Thoracic aorta (tissue), 2 donors: Measurements from ENCODE around the gene SPATA13. TPM values are rescaled to one million over a fixed set of nuclear protein-coding genes. Genes with fewer than 3 reads are reported as not detected.

Experiments
- ATAC-seq: fragments of 150-250 bp; one replicate; pipeline ENCODE4 v1.8.0; 2017; ENCODE audit warnings: low read depth; ENCODE audit not compliant: insufficient number of reproducible peaks, low FRiP score
- DNase-seq: peaks from one replicate; pipeline ENCODE4 v3.0.0-alpha.2; 2020; ENCODE audit warnings: low spot score
- H3K27ac ChIP-seq, 2 donors: fragments of 200-600 bp; sonication (generic); 1 replicate in 1 of 2; 2 replicates in 1 of 2; pipeline ENCODE4 v1.5.1; 2016; ENCODE audit warnings: mild to moderate bottlenecking in 2 of 2, moderate library complexity in 2 of 2
- H3K27me3 ChIP-seq: fragments of 200-600 bp; sonication (generic); replicated peaks from 2 replicates; pipeline ENCODE4 v1.6.0; 2016; ENCODE audit warnings: mild to moderate bottlenecking; ENCODE audit not compliant: insufficient read depth
- H3K36me3 ChIP-seq: fragments of 200-600 bp; sonication (generic); one replicate; pipeline ENCODE4 v1.5.1; 2016
- H3K4me1 ChIP-seq, 2 donors: fragments of 200-600 bp; sonication (generic); 1 replicate in 1 of 2; 2 replicates in 1 of 2; pipeline versions ENCODE4 v1.5.1 to v1.6.0; 2016; ENCODE audit warnings: low read depth in 2 of 2, mild to moderate bottlenecking in 1 of 2; ENCODE audit not compliant: control insufficient read depth in 1 of 2
- H3K4me3 ChIP-seq: fragments of 200-600 bp; sonication (generic); 2 replicates; pipeline ENCODE4 v1.5.1; 2016; ENCODE audit warnings: mild to moderate bottlenecking
- H3K9me3 ChIP-seq: fragments of 200-600 bp; sonication (generic); 2 replicates; pipeline ENCODE4 v1.5.1; 2016
- total RNA-seq, 2 donors: library from RNA; depleted of rRNA; stranded (reverse); fragments of >200 nt; gene quantifications; one replicate each; pipeline versions ENCODE4 v1.1.0 to v1.2.3, GENCODE V29; 2016
- TF ChIP-seq, protein P1 (sequence below): fragments of 200-600 bp; sonication (generic); IDR thresholded peaks from one replicate; pipeline ENCODE4 v1.5.1; 2019; ENCODE audit warnings: antibody characterized with exemption

The SPATA13 gene
- total RNA-seq, 2 donors from 2014 or later: 14.5 to 33.4 TPM

DNA sequence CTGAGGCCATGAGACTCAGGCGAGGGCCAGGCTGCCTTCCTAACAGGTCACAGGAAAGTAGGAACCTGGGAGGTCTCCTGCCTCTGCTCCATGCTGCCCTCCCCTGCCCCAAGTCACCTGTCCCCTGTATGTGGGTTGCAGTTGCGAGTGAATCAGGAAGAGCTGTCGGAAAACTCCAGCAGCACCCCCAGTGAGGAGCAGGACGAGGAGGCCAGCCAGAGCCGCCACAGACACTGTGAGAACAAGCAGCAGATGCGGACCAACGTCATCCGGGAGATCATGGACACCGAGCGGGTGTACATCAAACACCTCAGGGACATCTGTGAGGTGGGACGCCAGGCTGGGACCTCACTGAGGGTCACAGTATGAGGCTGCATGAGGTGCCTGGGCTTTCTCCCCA lies 126.1 kb downstream of the SPATA13 start:
- H3K36me3 ChIP-seq: peaks cover 31% of the 10 kb centered on the region
- TF ChIP-seq, protein P1, sequence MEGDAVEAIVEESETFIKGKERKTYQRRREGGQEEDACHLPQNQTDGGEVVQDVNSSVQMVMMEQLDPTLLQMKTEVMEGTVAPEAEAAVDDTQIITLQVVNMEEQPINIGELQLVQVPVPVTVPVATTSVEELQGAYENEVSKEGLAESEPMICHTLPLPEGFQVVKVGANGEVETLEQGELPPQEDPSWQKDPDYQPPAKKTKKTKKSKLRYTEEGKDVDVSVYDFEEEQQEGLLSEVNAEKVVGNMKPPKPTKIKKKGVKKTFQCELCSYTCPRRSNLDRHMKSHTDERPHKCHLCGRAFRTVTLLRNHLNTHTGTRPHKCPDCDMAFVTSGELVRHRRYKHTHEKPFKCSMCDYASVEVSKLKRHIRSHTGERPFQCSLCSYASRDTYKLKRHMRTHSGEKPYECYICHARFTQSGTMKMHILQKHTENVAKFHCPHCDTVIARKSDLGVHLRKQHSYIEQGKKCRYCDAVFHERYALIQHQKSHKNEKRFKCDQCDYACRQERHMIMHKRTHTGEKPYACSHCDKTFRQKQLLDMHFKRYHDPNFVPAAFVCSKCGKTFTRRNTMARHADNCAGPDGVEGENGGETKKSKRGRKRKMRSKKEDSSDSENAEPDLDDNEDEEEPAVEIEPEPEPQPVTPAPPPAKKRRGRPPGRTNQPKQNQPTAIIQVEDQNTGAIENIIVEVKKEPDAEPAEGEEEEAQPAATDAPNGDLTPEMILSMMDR: no peak
- no peaks in the 10 kb centered on the region for H3K9me3 ChIP-seq
- no peaks in the 10 kb centered on the region for H3K4me1 ChIP-seq
- no peak for ATAC-seq
- H3K27ac ChIP-seq: no peak overlapping the region
- DNase-seq: no peak
- no peak overlapping the region for H3K4me3 ChIP-seq
- H3K27me3 ChIP-seq: no peaks in the 10 kb centered on the region

DNA sequence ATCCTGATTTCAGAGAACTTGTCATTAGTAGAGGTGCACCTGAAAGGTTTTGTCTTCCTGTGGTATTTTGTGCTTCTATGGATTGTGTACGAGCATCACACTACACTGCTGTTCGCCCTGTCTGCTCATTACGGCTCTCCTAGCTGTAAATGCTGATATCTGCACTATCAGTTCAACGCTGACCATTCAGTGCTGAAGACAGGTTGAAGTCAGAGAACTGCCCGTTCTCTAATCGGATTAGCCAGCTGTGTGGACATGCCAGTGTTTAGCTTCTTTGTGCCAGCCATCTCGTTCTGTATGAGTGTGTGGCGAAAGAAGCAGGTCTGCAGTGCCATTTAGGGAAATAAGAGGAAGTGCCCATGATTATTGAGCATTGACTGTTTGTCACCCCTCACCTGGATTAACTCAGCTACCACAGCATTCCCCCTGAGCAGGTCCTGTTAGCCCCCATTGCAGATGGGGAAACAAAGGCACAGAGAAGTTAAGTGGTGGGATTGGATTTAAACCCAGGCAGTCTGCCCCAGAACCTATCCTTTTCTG lies 127.3 kb downstream of the SPATA13 start:
- Histone ChIP-seq H3K9me3 (no peaks in the 10 kb centered on the region), H3K36me3 (peaks cover 31% of the 10 kb centered on the region), H3K4me1 (no peaks in the 10 kb centered on the region), H3K27me3 (no peaks in the 10 kb centered on the region), H3K4me3 (no peak overlapping the region), H3K27ac (peak overlapping the region in 1 of 2 donors; percentile 21)
- ATAC-seq (no peak), DNase-seq (no peak)
- TF ChIP-seq, protein P1: no peak

DNA sequence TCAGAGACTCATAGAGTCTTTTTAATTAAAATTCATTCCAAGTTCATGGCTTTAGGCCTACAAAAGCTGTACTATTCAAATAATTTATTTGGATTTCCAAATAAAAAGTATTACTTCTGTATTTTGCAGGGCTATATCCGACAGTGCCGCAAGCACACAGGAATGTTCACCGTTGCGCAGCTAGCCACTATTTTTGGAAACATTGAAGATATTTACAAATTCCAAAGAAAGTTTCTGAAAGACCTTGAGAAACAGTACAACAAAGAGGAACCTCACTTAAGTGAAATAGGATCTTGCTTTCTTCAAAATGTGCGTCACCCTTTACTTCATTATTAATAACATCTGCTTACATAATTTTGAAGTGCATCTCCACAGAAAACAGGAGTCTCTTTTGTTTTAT lies 128.3 kb downstream of the SPATA13 start:
- H3K4me1 ChIP-seq: no peaks in the 10 kb centered on the region
- H3K4me3 ChIP-seq: no peak overlapping the region
- TF ChIP-seq, protein P1: no peak
- peak overlapping the region in 1 of 2 donors; percentile 21 for H3K27ac ChIP-seq
- H3K36me3 ChIP-seq: peaks cover 33% of the 10 kb centered on the region
- ATAC-seq: no peak
- H3K9me3 ChIP-seq: no peaks in the 10 kb centered on the region
- H3K27me3 ChIP-seq: no peaks in the 10 kb centered on the region
- DNase-seq: no peak

DNA sequence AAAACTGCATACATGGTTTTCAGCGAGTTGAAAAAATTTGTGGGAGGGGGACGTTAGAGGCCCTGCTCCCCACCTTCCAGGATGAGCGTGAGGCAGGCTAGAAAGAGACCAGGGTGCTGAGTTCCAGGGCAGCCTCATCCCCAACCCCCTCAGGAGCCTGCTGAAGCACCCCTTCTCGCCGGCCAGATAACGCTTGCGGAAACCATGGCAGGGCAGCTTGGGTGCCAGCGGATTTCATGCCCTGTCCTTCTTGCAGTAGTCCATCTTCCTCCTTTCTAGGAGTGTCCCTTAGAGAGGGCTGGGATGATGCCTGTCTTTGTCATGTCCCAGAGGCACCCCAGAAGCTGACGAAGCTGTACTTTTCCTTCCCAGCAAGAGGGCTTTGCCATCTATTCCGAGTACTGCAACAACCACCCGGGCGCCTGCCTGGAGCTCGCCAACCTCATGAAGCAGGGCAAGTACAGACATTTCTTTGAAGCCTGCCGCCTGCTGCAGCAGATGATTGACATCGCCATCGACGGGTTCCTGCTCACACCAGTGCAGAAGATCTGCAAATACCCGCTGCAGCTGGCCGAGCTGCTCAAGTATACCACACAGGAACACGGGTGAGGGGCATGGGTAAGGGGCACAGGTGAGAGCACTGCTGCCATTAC lies 129.9 kb downstream of the SPATA13 start:
- TF ChIP-seq, protein P1: no peak
- H3K4me3 ChIP-seq: no peak overlapping the region
- ATAC-seq (no peak), DNase-seq (no peak)
- H3K27me3 ChIP-seq: no peaks in the 10 kb centered on the region
- H3K27ac ChIP-seq: no peak overlapping the region
- H3K36me3 ChIP-seq: peaks cover 33% of the 10 kb centered on the region
- H3K4me1 ChIP-seq: no peaks in the 10 kb centered on the region
- no peaks in the 10 kb centered on the region for H3K9me3 ChIP-seq

DNA sequence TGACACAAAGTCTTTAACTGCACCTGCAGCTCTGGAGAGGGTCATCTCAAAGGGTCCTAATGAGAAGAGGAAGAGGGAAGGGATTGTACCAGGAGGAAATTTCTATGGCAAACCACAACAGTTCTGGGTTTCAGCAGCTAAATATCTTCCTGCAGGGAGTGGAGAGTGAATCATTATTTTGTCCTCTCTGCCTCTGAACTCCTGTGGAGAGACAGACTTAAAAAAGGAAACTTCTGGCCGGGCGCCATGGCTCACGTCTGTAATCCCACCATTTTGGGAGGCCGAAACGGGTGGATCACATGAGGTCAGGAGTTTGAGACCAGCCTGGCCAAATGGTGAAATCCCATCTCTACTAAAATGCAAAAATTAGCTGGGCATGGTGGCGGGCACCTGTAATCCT lies 132.0 kb downstream of the SPATA13 start:
- Histone ChIP-seq H3K4me1 (no peaks in the 10 kb centered on the region), H3K27me3 (no peaks in the 10 kb centered on the region), H3K4me3 (no peak overlapping the region), H3K36me3 (peaks cover 24% of the 10 kb centered on the region), H3K27ac (no peak overlapping the region), H3K9me3 (no peaks in the 10 kb centered on the region)
- ATAC-seq (no peak), DNase-seq (no peak)
- TF ChIP-seq, protein P1: no peak
